MM.1S (cell line): ENCODE data around the gene PASD1.

Experiments used
- DNase-seq: peaks from one replicate; pipeline ENCODE4 v3.0.0-alpha.2; 2015
- H2AFZ ChIP-seq: fragments of 300-600 bp; sonication (generic); 2 replicates; pipeline ENCODE4 v1.6.0; 2016; ENCODE audit warnings: antibody characterized with exemption, low read length
- H3F3A ChIP-seq: fragments of 300-600 bp; sonication (generic); 2 replicates; pipeline ENCODE4 v1.6.1; 2016; ENCODE audit warnings: mild to moderate bottlenecking, antibody characterized with exemption, low read length, moderate library complexity, mixed read lengths; ENCODE audit not compliant: insufficient read depth
- H3K27ac ChIP-seq: fragments of 300-600 bp; sonication (generic); 2 replicates; pipeline ENCODE4 v1.5.1; 2016; ENCODE audit warnings: mild to moderate bottlenecking, low read length
- H3K27me3 ChIP-seq: fragments of 300-600 bp; sonication (generic); replicated peaks from 2 replicates; pipeline ENCODE4 v1.6.0; 2016; ENCODE audit warnings: low read length; ENCODE audit not compliant: insufficient read depth
- H3K36me3 ChIP-seq: fragments of 300-600 bp; sonication (generic); replicated peaks from 2 replicates; pipeline ENCODE4 v1.6.1; 2016; ENCODE audit warnings: mild to moderate bottlenecking, low read length, mixed read lengths; ENCODE audit not compliant: insufficient read depth
- H3K4me1 ChIP-seq: fragments of 300-600 bp; sonication (generic); 2 replicates; pipeline ENCODE4 v1.6.1; 2016; ENCODE audit warnings: low read length, mixed read lengths
- H3K4me2 ChIP-seq: fragments of 300-600 bp; sonication (generic); 2 replicates; pipeline ENCODE4 v1.6.0; 2016; ENCODE audit warnings: low read depth, low read length
- H3K4me3 ChIP-seq: fragments of 300-600 bp; sonication (generic); 2 replicates; pipeline ENCODE4 v1.5.1; 2016; ENCODE audit warnings: low read length, mixed read lengths
- H3K79me2 ChIP-seq: fragments of 300-600 bp; sonication (generic); 2 replicates; pipeline ENCODE4 v1.6.1; 2016; ENCODE audit warnings: mixed run types, low read length, mixed read lengths
- H3K9ac ChIP-seq: fragments of 300-600 bp; sonication (generic); 2 replicates; pipeline ENCODE4 v1.6.1; 2016; ENCODE audit warnings: low read length, mixed read lengths
- H3K9me2 ChIP-seq: fragments of 300-600 bp; sonication (generic); replicated peaks from 2 replicates; pipeline ENCODE4 v1.6.1; 2016; ENCODE audit warnings: mild to moderate bottlenecking, low read length, mixed read lengths; ENCODE audit not compliant: insufficient read depth
- H3K9me3 ChIP-seq: fragments of 300-600 bp; sonication (generic); replicated peaks from 2 replicates; pipeline ENCODE4 v1.6.1; 2016; ENCODE audit warnings: mild to moderate bottlenecking, low read length, mixed read lengths; ENCODE audit not compliant: insufficient read depth
- H4K20me1 ChIP-seq: fragments of 300-600 bp; sonication (generic); 2 replicates; pipeline ENCODE4 v1.6.1; 2016; ENCODE audit warnings: mild to moderate bottlenecking, low read length, moderate library complexity, mixed read lengths; ENCODE audit not compliant: insufficient read depth
- CTCF ChIP-seq: fragments of 300-600 bp; sonication (generic); IDR thresholded peaks from 2 replicates; pipeline ENCODE4 v1.5.1; 2016; ENCODE audit warnings: antibody characterized with exemption, low read length, mixed read lengths
- EZH2 ChIP-seq: fragments of 300-600 bp; sonication (generic); optimal IDR thresholded peaks from 2 replicates; pipeline ENCODE3; 2017; ENCODE audit warnings: low read depth, mild to moderate bottlenecking, antibody characterized with exemption, low read length, mixed read lengths
- EZH2phosphoT487 ChIP-seq: fragments of 300-600 bp; sonication (generic); IDR thresholded peaks from 2 replicates; pipeline ENCODE4 v1.6.1; 2018; ENCODE audit warnings: antibody characterized with exemption, low read length

The PASD1 gene

GRCh38 chrX:151699746-151700145 lies 136.3 kb downstream of the PASD1 start:
- Histone ChIP-seq H3K36me3 (no peaks in the 10 kb centered on the region), H3K9me2 (no peaks in the 10 kb centered on the region), H2AFZ (no peak overlapping the region), H3K9me3 (no peaks in the 10 kb centered on the region), H3K27ac (no peak overlapping the region), H3K4me2 (no peak overlapping the region), H3K9ac (no peak overlapping the region), H3K27me3 (no peaks in the 10 kb centered on the region), H3K79me2 (no peaks in the 10 kb centered on the region), H4K20me1 (no peaks in the 10 kb centered on the region), H3K4me1 (no peaks in the 10 kb centered on the region), H3F3A (no peaks in the 10 kb centered on the region), H3K4me3 (no peak overlapping the region)
- TF ChIP-seq EZH2 (no peak), EZH2phosphoT487 (no peak), CTCF (no peak)
- no peak for DNase-seq

GRCh38 chrX:151700581-151700980 lies 137.1 kb downstream of the PASD1 start:
- no peak for TF ChIP-seq EZH2
- no peak for TF ChIP-seq CTCF
- TF ChIP-seq EZH2phosphoT487: no peak
- Histone ChIP-seq H3K79me2 (no peaks in the 10 kb centered on the region), H3K9ac (no peak overlapping the region), H3K36me3 (no peaks in the 10 kb centered on the region), H4K20me1 (no peaks in the 10 kb centered on the region), H2AFZ (no peak overlapping the region), H3K4me1 (no peaks in the 10 kb centered on the region), H3K9me3 (no peaks in the 10 kb centered on the region), H3K4me3 (no peak overlapping the region), H3K4me2 (no peak overlapping the region), H3F3A (no peaks in the 10 kb centered on the region), H3K27me3 (no peaks in the 10 kb centered on the region), H3K27ac (no peak overlapping the region), H3K9me2 (no peaks in the 10 kb centered on the region)
- DNase-seq: no peak

GRCh38 chrX:151701071-151701470 lies 137.6 kb downstream of the PASD1 start:
- Histone ChIP-seq H3K79me2 (no peaks in the 10 kb centered on the region), H2AFZ (no peak overlapping the region), H3K4me3 (no peak overlapping the region), H3K27ac (no peak overlapping the region), H3K9me3 (no peaks in the 10 kb centered on the region), H3F3A (no peaks in the 10 kb centered on the region), H3K9me2 (no peaks in the 10 kb centered on the region), H3K36me3 (no peaks in the 10 kb centered on the region), H3K4me2 (no peak overlapping the region), H3K27me3 (no peaks in the 10 kb centered on the region), H3K4me1 (no peaks in the 10 kb centered on the region), H4K20me1 (no peaks in the 10 kb centered on the region), H3K9ac (no peak overlapping the region)
- TF ChIP-seq EZH2 (no peak), EZH2phosphoT487 (no peak), CTCF (no peak)
- DNase-seq: no peak
